PC-3 (cell line): ENCODE results near the gene RAP1GAP. TPM values are rescaled to one million over a fixed set of nuclear protein-coding genes. Genes with fewer than 3 reads are reported as not detected.

Experiments
- ATAC-seq: fragments of 200-7000 bp; cut with Tn5 transposase; 2 replicates; pipeline ENCODE4 v1.9.1; 2020; ENCODE audit warnings: mild to moderate bottlenecking, moderate library complexity
- BruUV-seq: library from RNA; stranded (reverse); fragments of 400-500 nt; replicated peaks from 2 replicates; lab custom pipeline; 2021; lab: Mats Ljungman, UMichigan
- CTCF ChIA-PET: fragments of 300-600 bp; sonication (Branson Sonifier 250); formaldehyde crosslinking; loops from one replicate; lab custom pipeline; 2022; ENCODE audit warnings: antibody characterized with exemption; lab: Charles Lee
- POLR2A ChIA-PET: fragments of 300-600 bp; sonication (Branson Sonifier 250); formaldehyde crosslinking; loops from one replicate; lab custom pipeline; 2022; ENCODE audit warnings: antibody characterized with exemption; ENCODE audit not compliant: unreplicated experiment; lab: Charles Lee
- DNase-seq: peaks from one replicate; pipeline ENCODE4 v3.0.0-alpha.2; 2015
- H2AFZ ChIP-seq: fragments of 300-600 bp; sonication (generic); 2 replicates; pipeline ENCODE4 v1.6.0; 2016; ENCODE audit warnings: antibody characterized with exemption, low read length
- H3F3A ChIP-seq: fragments of 300-600 bp; sonication (generic); one replicate; pipeline ENCODE4 v1.6.0; 2017; ENCODE audit warnings: antibody characterized with exemption, low read length, control low read depth, mild to moderate bottlenecking; ENCODE audit not compliant: unreplicated experiment
- H3K27ac ChIP-seq: fragments of 300-600 bp; sonication (generic); 2 replicates; pipeline ENCODE4 v1.5.1; 2016; ENCODE audit warnings: mild to moderate bottlenecking, low read length
- H3K27me3 ChIP-seq: fragments of 300-600 bp; sonication (generic); 2 replicates; pipeline ENCODE4 v1.6.1; 2016; ENCODE audit warnings: low read length, mixed read lengths
- H3K36me3 ChIP-seq: fragments of 300-600 bp; sonication (generic); 2 replicates; pipeline ENCODE4 v1.6.1; 2016; ENCODE audit warnings: low read depth, mixed run types, low read length, mixed read lengths
- H3K4me1 ChIP-seq: fragments of 300-600 bp; sonication (generic); 2 replicates; pipeline ENCODE4 v1.5.1; 2016; ENCODE audit warnings: low read length; ENCODE audit not compliant: insufficient read depth
- H3K4me2 ChIP-seq: fragments of 300-600 bp; sonication (generic); 2 replicates; pipeline ENCODE4 v1.6.0; 2016; ENCODE audit warnings: low read length
- H3K4me3 ChIP-seq: fragments of 300-600 bp; sonication (generic); 2 replicates; pipeline ENCODE4 v1.5.1; 2016; ENCODE audit warnings: mild to moderate bottlenecking, low read length, mixed read lengths
- H3K79me2 ChIP-seq: fragments of 300-600 bp; sonication (generic); 2 replicates; pipeline ENCODE4 v1.6.1; 2017; ENCODE audit warnings: low read length, mixed read lengths
- H3K9ac ChIP-seq: fragments of 300-600 bp; sonication (generic); 2 replicates; pipeline ENCODE4 v1.6.0; 2016; ENCODE audit warnings: mild to moderate bottlenecking, low read length
- H3K9me2 ChIP-seq: fragments of 300-600 bp; sonication (generic); replicated peaks from 2 replicates; pipeline ENCODE4 v1.6.1; 2016; ENCODE audit warnings: mixed run types, low read length, mixed read lengths
- H3K9me3 ChIP-seq: fragments of 300-600 bp; sonication (generic); 2 replicates; pipeline ENCODE4 v1.6.1; 2016; ENCODE audit warnings: low read length, mixed read lengths
- H4K20me1 ChIP-seq: fragments of 300-600 bp; sonication (generic); 2 replicates; pipeline ENCODE4 v1.6.1; 2016; ENCODE audit warnings: low read length, mixed read lengths
- CTCF ChIP-seq: fragments of 300-600 bp; sonication (generic); conservative IDR thresholded peaks from 2 replicates; pipeline ENCODE4 v1.5.1; 2017; ENCODE audit warnings: antibody characterized with exemption, low read depth, mild to moderate bottlenecking, low read length
- EZH2 ChIP-seq: fragments of 300-600 bp; sonication (generic); IDR thresholded peaks from one replicate; pipeline ENCODE4 v1.6.1; 2017; ENCODE audit warnings: antibody characterized with exemption, mild to moderate bottlenecking, low read length; ENCODE audit not compliant: unreplicated experiment
- EZH2phosphoT487 ChIP-seq: fragments of 300-600 bp; sonication (generic); IDR thresholded peaks from 2 replicates; pipeline ENCODE4 v1.6.1; 2018; ENCODE audit warnings: mild to moderate bottlenecking, antibody characterized with exemption, low read length, borderline replicate concordance
- intact Hi-C: fragments of 100-400 bp; cut with micrococcal nuclease; formaldehyde crosslinking; loops from 2 replicates; pipeline ENCODE4 v1.9.0; 2023
- total RNA-seq: library from RNA; depleted of rRNA; stranded (reverse); fragments of >200 nt; gene quantifications from 2 replicates; pipeline ENCODE4 v1.2.3, GENCODE V29; 2014

Gene RAP1GAP
- total RNA-seq, 1 experiment from 2014 or later = 12.1 TPM

GRCh38 chr1:21648352-21648730, 20.8 kb downstream of the RAP1GAP start:
- Histone ChIP-seq H2AFZ (no peak overlapping the region), H3F3A (no peaks in the 10 kb centered on the region), H3K27me3 (no peaks in the 10 kb centered on the region), H3K27ac (no peak overlapping the region), H3K9ac (no peak overlapping the region), H3K9me3 (no peaks in the 10 kb centered on the region), H3K79me2 (no peaks in the 10 kb centered on the region), H4K20me1 (no peaks in the 10 kb centered on the region), H3K4me2 (no peak overlapping the region), H3K4me3 (no peak overlapping the region), H3K4me1 (peaks cover 6% of the 10 kb centered on the region), H3K36me3 (no peaks in the 10 kb centered on the region), H3K9me2 (no peaks in the 10 kb centered on the region)
- ATAC-seq = no peak
- no peak for DNase-seq
- intact Hi-C loops = no loop called here
- no TSS peak for BruUV-seq
- CTCF ChIA-PET = no interaction called here
- POLR2A ChIA-PET = no interaction called here
- TF ChIP-seq CTCF (no peak), EZH2phosphoT487 (no peak), EZH2 (no peak)

GRCh38 chr1:21647431-21648351, 21.5 kb downstream of the RAP1GAP start:
- no peaks in the 10 kb centered on the region for H3K27me3 ChIP-seq
- no peaks in the 10 kb centered on the region for H3K36me3 ChIP-seq
- no peaks in the 10 kb centered on the region for H3K79me2 ChIP-seq
- no peak overlapping the region for H3K9ac ChIP-seq
- BruUV-seq = no TSS peak
- no peaks in the 10 kb centered on the region for H3F3A ChIP-seq
- intact Hi-C loops = no loop called here
- H2AFZ ChIP-seq = no peak overlapping the region
- H3K27ac ChIP-seq = no peak overlapping the region
- H3K4me2 ChIP-seq = no peak overlapping the region
- DNase-seq (peak; percentile 51), ATAC-seq (no peak)
- H3K4me3 ChIP-seq = no peak overlapping the region
- no peak for TF ChIP-seq EZH2
- TF ChIP-seq CTCF = no peak
- TF ChIP-seq EZH2phosphoT487 = no peak
- peaks cover 6% of the 10 kb centered on the region for H3K4me1 ChIP-seq
- H3K9me3 ChIP-seq = no peaks in the 10 kb centered on the region
- ChIA-PET CTCF (interaction anchor here (0.5 kb wide), 1 partner anchor 379 kb away, joined by 3 read pairs; no protein-coding TSS in a partner anchor), POLR2A (interaction anchor here (0.7 kb wide), 1 partner anchor 303 kb away, joined by 3 read pairs; no protein-coding TSS in a partner anchor)
- no peaks in the 10 kb centered on the region for H4K20me1 ChIP-seq
- H3K9me2 ChIP-seq = no peaks in the 10 kb centered on the region

- ATAC-seq (no peak), DNase-seq (no peak)
- Histone ChIP-seq H3K9me2 (no peaks in the 10 kb centered on the region), H3K4me1 (no peaks in the 10 kb centered on the region), H2AFZ (no peak overlapping the region), H3K4me3 (no peak overlapping the region), H3K36me3 (no peaks in the 10 kb centered on the region), H3K27ac (no peak overlapping the region), H3K9me3 (no peaks in the 10 kb centered on the region), H3F3A (no peaks in the 10 kb centered on the region), H3K9ac (no peak overlapping the region), H3K79me2 (no peaks in the 10 kb centered on the region), H3K4me2 (no peak overlapping the region), H4K20me1 (no peaks in the 10 kb centered on the region), H3K27me3 (no peaks in the 10 kb centered on the region)
- CTCF ChIA-PET = no interaction called here
- intact Hi-C loops = no loop called here
- TF ChIP-seq CTCF (no peak), EZH2 (no peak), EZH2phosphoT487 (no peak)
- POLR2A ChIA-PET = no interaction called here
- no TSS peak for BruUV-seq
Measured at GRCh38 chr1:21645550-21645949, 23.6 kb downstream of the RAP1GAP start.
